Cardiac fibroblast (primary cell): ENCODE data around the gene SLC6A12.

ENCODE experiments used
- DNase-seq, 2 donors: peaks; one replicate each; pipeline versions ENCODE4 v3.0.0 to v3.0.0-alpha.2; 2010; ENCODE audit warnings: low read depth in 2 of 2
- H3K4me3 ChIP-seq, 2 donors: replicated peaks in 1 of 2; 1 replicate in 1 of 2; 2 replicates in 1 of 2; pipeline ENCODE4 v1.5.1; 2011; ENCODE audit warnings: low read depth in 2 of 2, low read length in 2 of 2, mild to moderate bottlenecking in 2 of 2, moderate library complexity in 1 of 2
- CTCF ChIP-seq: IDR thresholded peaks from one replicate; pipeline ENCODE4 v1.5.1; 2011; ENCODE audit warnings: low read depth, mild to moderate bottlenecking, low read length, inconsistent platforms

SLC6A12 gene

GRCh38 chr12:181921-182320, 32.0 kb downstream of the SLC6A12 start:
- H3K4me3 ChIP-seq = no peak overlapping the region
- no peak for DNase-seq
- TF ChIP-seq CTCF = no peak

- no peak overlapping the region for H3K4me3 ChIP-seq
- TF ChIP-seq CTCF = no peak
- DNase-seq = peak; percentile 29 to 42
These were observed 33.5 kb downstream of the SLC6A12 start for GRCh38 chr12:180445-180844.

GRCh38 chr12:179885-180284, 34.1 kb downstream of the SLC6A12 start:
- TF ChIP-seq CTCF = no peak
- H3K4me3 ChIP-seq = no peak overlapping the region
- no peak for DNase-seq

GRCh38 chr12:179131-179884, 34.6 kb downstream of the SLC6A12 start:
- no peak for TF ChIP-seq CTCF
- no peak for DNase-seq
- no peak overlapping the region for H3K4me3 ChIP-seq

- DNase-seq = no peak
- TF ChIP-seq CTCF = no peak
- no peak overlapping the region for H3K4me3 ChIP-seq
These were observed 35.2 kb downstream of the SLC6A12 start for GRCh38 chr12:178829-179109.

GRCh38 chr12:177980-178828, 35.8 kb downstream of the SLC6A12 start:
- no peak for DNase-seq
- H3K4me3 ChIP-seq = no peak overlapping the region
- TF ChIP-seq CTCF = no peak
